ENCODE results near the gene KRT28. TPM values are rescaled to one million over a fixed set of nuclear protein-coding genes. Genes with fewer than 3 reads are reported as not detected.

KRT28 gene
- polyA plus RNA-seq, 1 donor (not counting 4 experiments of a cell fraction or from before 2014, with no cell fraction given) = not detected

Other genes starting within 250 kb of the KRT28 start
- gene CCR7, start 234.5 kb downstream of the KRT28 start, polyA plus RNA-seq = 0.06 to 0.63 TPM (median 0.16 TPM) in 3 replicates
- 38.9 to 60.6 TPM (median 58.4 TPM) in 3 replicates for gene SMARCE1, start 152.1 kb downstream of the KRT28 start, polyA plus RNA-seq
- 0.45 to 0.76 TPM (median 0.49 TPM) in 3 replicates for gene KRT222, start 134.8 kb downstream of the KRT28 start, polyA plus RNA-seq
- 1.0 to 1.8 TPM (median 1.3 TPM) in 3 replicates for gene KRT24, start 96.2 kb downstream of the KRT28 start, polyA plus RNA-seq
- not detected in 3 replicates for gene KRT25, start 44.6 kb downstream of the KRT28 start, polyA plus RNA-seq
- gene KRT26, start 27.8 kb downstream of the KRT28 start, polyA plus RNA-seq = not detected in 3 replicates
- 0.05 TPM in 1 of 3 replicates, not detected in the others for gene KRT27, start 17.4 kb downstream of the KRT28 start, polyA plus RNA-seq
- 27.2 to 67.9 TPM (median 66.2 TPM) in 3 replicates for gene KRT10, start 22.7 kb upstream of the KRT28 start, polyA plus RNA-seq
- gene KRT12, start 67.3 kb upstream of the KRT28 start, polyA plus RNA-seq = not detected in 3 replicates
- gene KRT20, start 85.3 kb upstream of the KRT28 start, polyA plus RNA-seq = not detected in 3 replicates
- 8.2 to 14.4 TPM (median 9.3 TPM) in 3 replicates for gene KRT23, start 137.7 kb upstream of the KRT28 start, polyA plus RNA-seq
- gene KRT39, start 167.0 kb upstream of the KRT28 start, polyA plus RNA-seq = 0.05 TPM in 1 of 3 replicates, not detected in the others
- 0.03 TPM in 2 of 3 replicates, not detected in the other for gene KRT40, start 184.4 kb upstream of the KRT28 start, polyA plus RNA-seq
- gene KRTAP3-3, start 194.2 kb upstream of the KRT28 start, polyA plus RNA-seq = not detected in 3 replicates
- gene KRTAP3-2, start 199.9 kb upstream of the KRT28 start, polyA plus RNA-seq = not detected in 3 replicates
- gene KRTAP3-1, start 209.2 kb upstream of the KRT28 start, polyA plus RNA-seq = not detected in 3 replicates
- gene KRTAP1-5, start 227.2 kb upstream of the KRT28 start, polyA plus RNA-seq = 0.05 to 0.23 TPM (median 0.08 TPM) in 3 replicates
- gene KRTAP1-4, start 230.2 kb upstream of the KRT28 start, polyA plus RNA-seq = not detected in 3 replicates
- gene KRTAP1-3, start 234.9 kb upstream of the KRT28 start, polyA plus RNA-seq = not detected in 3 replicates
- 0.07 to 0.13 TPM in 2 of 3 replicates, not detected in the other for gene KRTAP1-1, start 241.5 kb upstream of the KRT28 start, polyA plus RNA-seq
- not detected in 3 replicates for gene KRTAP2-1, start 247.4 kb upstream of the KRT28 start, polyA plus RNA-seq

Data from keratinocyte (primary cell).